ENCODE measurements around the gene RBM12.

DNA sequence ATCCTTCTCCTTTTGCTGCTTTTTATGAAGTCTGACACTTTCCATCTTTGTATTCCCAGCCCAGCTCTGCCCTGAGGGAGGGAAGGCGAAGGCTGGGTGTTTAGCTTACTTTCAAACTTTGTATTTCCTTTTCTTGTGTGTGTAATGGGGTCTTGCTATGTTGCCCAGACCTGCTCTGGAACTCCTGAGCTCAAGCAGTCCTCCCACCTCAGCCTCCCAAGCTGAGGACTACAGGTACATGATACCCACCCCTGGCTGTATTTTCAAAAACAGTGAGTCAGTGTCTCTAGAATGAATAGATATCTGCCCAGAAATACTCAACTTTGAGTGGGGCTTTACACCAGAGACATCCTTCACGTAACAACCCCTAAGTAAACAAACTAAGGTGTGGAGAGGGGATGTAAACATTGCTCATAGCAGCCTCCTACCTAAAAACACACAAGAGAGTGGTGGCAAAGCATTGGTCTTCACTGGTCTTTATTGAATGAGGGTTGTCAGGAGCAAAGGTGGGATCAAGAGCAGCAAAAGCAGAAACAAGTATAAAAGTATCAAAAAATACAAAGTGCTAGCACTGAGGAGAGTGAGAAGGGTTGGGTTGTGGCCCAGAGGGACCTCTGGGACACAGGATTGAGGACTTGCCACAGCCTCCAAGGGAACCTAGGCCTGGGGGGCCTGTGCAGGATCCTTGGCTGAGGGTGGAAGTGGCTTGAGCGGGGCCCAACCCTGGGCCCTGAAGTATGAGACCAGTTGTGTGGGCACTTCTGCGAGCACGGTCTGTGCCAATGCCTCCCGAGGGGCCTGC is 38.9 kb downstream of the RBM12 start:
- TF ChIP-seq, protein P1, sequence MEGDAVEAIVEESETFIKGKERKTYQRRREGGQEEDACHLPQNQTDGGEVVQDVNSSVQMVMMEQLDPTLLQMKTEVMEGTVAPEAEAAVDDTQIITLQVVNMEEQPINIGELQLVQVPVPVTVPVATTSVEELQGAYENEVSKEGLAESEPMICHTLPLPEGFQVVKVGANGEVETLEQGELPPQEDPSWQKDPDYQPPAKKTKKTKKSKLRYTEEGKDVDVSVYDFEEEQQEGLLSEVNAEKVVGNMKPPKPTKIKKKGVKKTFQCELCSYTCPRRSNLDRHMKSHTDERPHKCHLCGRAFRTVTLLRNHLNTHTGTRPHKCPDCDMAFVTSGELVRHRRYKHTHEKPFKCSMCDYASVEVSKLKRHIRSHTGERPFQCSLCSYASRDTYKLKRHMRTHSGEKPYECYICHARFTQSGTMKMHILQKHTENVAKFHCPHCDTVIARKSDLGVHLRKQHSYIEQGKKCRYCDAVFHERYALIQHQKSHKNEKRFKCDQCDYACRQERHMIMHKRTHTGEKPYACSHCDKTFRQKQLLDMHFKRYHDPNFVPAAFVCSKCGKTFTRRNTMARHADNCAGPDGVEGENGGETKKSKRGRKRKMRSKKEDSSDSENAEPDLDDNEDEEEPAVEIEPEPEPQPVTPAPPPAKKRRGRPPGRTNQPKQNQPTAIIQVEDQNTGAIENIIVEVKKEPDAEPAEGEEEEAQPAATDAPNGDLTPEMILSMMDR (IDR thresholded peaks at IDR 0.05): no peak
- TF ChIP-seq, protein P2, sequence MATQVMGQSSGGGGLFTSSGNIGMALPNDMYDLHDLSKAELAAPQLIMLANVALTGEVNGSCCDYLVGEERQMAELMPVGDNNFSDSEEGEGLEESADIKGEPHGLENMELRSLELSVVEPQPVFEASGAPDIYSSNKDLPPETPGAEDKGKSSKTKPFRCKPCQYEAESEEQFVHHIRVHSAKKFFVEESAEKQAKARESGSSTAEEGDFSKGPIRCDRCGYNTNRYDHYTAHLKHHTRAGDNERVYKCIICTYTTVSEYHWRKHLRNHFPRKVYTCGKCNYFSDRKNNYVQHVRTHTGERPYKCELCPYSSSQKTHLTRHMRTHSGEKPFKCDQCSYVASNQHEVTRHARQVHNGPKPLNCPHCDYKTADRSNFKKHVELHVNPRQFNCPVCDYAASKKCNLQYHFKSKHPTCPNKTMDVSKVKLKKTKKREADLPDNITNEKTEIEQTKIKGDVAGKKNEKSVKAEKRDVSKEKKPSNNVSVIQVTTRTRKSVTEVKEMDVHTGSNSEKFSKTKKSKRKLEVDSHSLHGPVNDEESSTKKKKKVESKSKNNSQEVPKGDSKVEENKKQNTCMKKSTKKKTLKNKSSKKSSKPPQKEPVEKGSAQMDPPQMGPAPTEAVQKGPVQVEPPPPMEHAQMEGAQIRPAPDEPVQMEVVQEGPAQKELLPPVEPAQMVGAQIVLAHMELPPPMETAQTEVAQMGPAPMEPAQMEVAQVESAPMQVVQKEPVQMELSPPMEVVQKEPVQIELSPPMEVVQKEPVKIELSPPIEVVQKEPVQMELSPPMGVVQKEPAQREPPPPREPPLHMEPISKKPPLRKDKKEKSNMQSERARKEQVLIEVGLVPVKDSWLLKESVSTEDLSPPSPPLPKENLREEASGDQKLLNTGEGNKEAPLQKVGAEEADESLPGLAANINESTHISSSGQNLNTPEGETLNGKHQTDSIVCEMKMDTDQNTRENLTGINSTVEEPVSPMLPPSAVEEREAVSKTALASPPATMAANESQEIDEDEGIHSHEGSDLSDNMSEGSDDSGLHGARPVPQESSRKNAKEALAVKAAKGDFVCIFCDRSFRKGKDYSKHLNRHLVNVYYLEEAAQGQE (IDR thresholded peaks at IDR 0.05; ENCODE audit: insufficient read depth in 1 of 2, low read depth in 2 of 2, low read length in 1 of 2): no peak
- TF ChIP-seq POLR2AphosphoS5 (IDR thresholded peaks at IDR 0.05; ENCODE audit: low read depth, low read length) (no peak), TCF7L2 (IDR thresholded peaks at IDR 0.05; ENCODE audit: low read depth, low read length) (no peak), SIN3A (IDR thresholded peaks at IDR 0.05; ENCODE audit: borderline replicate concordance, insufficient read depth, low read depth, low read length) (no peak)
